Measurements from ENCODE around the gene ABCA6.
A peak's percentile ranks its signal among the peaks of the same experiment; 100 is the strongest.
"Not testable (repeated sequence)": the region's sequence is repeated elsewhere in the genome, so short reads cannot be mapped to it uniquely, and the experiment has no call there.

The ABCA6 gene

DNA sequence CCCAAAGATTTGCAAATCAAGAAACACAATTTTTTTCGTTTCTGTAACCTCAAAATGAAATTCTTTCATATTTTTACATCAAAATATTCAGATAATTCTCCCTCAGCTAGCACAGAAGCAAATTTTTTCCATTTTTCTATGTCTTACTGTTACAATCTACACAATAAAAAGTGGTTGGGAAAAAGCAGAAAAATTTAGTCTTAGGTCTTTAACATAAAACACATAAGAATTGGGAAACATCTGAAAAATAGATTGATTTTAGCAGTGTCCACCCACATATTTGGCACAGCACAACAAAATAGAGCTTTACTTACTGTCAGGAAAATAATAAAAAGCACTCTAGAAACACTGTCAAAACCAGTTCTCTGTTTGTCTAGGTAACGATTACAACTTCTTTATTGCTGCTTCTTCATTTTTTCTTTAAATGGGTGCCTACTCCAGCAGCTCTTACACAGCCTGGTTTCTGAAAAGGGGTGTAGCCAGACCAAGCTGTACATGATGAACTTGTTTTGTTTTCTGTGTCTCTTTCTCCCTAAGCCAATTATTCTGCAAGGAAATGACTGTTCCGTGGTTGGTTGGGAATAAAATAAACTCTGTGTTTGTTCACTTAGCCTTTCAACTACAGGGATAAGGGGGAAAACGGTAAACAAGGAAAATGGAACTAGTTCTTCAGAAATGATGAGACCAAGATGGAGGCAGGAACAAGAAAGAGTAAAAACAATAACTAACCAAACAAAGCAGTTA, at the start of gene ABCA6:
TSS of gene ABCA6 (minus strand) at position 465 of the 744 bp plus-strand sequence. CDS start 1,192 bp downstream, outside the sequence.
- peak; percentile 19 for DNase-seq (ENCODE audit: low read depth)

DNA sequence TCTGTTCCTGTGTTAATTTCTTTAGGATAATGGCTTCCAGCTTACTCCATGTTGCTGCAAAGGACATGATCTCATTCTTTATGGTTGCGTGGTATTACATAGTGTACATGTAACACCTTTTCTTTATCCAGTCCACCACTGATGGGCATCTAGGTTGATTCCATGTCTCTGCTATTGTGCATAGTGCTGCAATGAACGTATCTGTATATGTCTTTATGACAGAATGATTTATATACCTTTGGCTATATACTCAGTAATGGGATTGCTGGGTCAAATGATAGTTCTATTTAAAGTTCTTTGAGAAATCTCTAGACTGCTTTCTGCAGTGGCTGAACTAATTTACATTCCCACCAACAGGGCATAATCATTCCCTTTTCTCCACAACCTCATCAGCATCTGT, 47.1 kb upstream of the ABCA6 start:
- no peak for DNase-seq (ENCODE audit: low read depth)

DNA sequence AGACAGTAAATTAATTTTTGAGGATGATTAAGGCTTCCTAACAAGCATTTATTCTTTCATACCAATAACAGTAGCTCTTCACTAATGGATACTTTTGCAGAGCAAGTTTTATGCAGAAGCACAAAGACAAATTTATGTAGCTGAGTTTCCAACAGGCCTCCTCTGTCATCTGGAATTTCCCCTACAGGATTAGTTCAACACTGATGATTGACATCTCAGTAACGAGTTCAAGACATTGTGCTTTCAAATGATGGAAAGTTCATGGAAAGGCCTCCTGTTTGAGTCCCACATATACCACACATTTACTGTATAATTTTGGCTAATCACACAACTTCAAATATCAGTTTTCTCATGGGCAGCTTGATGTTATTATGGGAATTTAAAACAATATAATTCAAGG, 46.4 kb upstream of the ABCA6 start:
- no peak for DNase-seq (ENCODE audit: low read depth)

DNA sequence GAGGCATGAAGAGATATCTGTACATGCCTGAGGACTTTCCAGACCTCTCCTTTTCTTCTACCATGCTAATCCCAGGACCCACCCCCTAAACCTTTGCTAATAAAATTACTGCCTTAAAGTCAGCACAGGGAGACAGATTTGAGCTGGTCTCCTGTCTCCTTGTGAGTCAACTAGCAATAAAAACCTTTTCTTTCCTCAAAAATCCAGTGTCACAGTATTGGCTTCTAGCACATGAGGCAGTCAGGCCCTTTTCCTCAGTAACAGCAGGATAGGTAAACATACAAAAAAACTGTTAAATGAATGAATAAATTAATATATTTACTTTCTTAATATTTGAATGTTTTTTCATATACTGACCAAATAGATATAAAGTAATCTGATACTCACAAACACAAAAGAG, 45.6 kb upstream of the ABCA6 start:
- DNase-seq (ENCODE audit: low read depth), result no peak

DNA sequence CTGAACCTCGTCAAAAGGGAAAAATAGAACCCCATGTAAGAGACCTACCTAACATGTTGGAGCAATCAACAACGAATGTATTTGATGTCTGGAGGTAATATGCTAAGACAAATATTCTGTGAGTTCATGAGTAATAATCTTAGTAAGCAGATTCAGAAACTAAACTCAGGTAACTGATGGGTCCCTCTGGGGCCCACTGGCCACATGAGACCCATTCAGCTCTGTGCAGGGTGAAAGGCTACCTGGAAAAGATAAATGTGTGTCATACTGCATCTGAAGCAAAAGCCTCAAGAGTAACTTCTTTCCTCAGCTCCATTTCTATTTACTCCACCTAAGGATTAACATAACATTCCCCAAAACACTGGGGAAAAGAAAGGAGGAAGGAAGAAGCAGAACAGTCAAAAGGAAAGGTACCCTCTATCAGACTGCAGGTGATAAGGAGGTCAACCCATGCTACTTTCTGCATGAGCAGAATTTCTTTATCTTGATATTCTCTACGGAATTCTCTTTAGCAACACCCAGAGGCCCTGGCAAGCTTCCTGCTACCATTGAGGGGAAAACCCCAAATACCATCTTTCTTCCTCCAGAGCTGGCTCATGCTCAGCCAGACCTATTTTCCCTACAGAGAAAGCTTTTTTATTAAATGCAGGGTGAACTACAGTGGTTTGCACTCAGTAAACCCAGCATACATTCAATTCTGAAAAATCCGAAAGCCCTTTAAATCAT, 37.7 kb upstream of the ABCA6 start:
- DNase-seq (ENCODE audit: low read depth), result peak; percentile 8

GRCh38 chr17:69176457-69176795, 34.7 kb upstream of the ABCA6 start:
- DNase-seq (ENCODE audit: low read depth), result no peak

- DNase-seq (ENCODE audit: low read depth), result peak; percentile 63
Observed at GRCh38 chr17:69175625-69176456, 34.1 kb upstream of the ABCA6 start.

DNA sequence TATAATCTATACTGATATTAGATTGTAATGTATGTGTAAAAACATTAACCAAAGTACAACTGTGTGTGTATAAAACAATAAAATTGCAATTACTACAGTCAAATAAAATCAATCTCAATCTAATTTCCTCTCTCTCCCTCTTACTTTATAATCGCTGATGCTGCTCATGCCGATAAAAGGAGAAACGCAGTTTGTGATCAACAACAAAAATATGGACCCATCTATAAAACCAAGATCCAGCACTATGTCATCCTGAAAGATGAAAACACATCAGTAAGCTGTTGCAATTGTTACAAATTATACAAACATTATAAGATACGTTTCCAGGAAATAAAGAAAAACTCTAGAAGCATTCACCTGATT, 33.5 kb upstream of the ABCA6 start:
- no peak for DNase-seq (ENCODE audit: low read depth)

GRCh38 chr17:69173118-69173517, 31.4 kb upstream of the ABCA6 start:
- no peak for DNase-seq (ENCODE audit: low read depth)

DNA sequence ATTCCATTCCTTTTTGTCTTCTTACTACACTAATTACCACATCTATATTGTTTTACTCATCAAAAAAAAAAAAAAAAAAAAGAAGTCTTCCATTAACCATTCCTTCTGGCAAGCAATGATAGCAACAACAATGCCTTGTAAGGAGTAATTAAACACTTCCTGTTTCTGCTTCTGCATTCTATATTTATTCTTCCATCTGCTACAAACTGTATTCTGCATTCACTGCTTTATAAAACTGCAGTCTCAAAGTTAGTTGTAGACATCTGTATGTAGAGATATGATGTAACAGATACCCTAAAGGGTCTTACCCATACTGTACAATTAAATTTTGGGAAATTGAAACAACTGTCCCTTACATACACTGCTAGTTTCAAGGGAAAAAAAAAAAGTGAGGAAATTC, 28.7 kb upstream of the ABCA6 start:
- DNase-seq (ENCODE audit: low read depth), result no peak

- not testable (repeated sequence) for DNase-seq (ENCODE audit: low read depth)
Observed at GRCh38 chr17:69168642-69169041, 26.9 kb upstream of the ABCA6 start.

- DNase-seq (ENCODE audit: low read depth), result no peak
Observed at GRCh38 chr17:69166957-69167356, 25.3 kb upstream of the ABCA6 start.

DNA sequence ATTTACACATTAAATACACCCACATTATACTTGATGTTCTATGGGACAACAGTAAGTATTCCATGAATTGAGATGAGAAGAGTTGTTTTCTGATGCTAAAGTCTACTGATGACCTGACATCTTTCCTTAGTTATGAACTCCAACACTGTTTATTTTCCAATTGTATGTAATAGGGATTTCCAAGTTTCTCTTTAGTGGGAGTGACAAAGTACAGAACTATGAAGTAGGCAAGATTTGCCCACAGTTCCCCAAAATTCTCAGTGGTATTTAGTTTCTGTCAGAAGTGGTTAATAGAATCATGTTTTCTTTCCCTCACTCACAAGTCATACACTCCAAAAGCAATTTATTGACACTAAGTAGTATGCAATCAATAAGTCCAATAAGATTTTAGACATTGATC, 22.5 kb upstream of the ABCA6 start:
- DNase-seq (ENCODE audit: low read depth), result no peak

DNA sequence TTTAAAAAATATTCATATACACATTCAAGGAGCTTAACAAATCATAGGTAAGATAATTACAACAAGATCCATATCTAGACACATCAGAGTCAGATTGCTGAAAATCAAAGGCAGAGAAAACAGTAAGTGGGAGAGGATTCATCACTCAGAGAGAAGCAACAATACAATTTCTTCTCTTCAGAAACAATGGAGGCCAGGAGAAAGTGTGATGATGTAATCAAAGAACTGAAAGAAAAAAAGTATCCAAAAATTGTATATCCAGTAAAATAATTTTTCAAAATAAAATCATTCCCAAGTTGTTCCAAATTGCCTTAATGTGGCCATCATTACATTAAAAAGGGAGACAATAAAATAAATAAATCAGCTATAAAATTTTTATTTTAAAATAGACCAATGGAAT, 17.7 kb upstream of the ABCA6 start:
- DNase-seq (ENCODE audit: low read depth), result no peak

DNA sequence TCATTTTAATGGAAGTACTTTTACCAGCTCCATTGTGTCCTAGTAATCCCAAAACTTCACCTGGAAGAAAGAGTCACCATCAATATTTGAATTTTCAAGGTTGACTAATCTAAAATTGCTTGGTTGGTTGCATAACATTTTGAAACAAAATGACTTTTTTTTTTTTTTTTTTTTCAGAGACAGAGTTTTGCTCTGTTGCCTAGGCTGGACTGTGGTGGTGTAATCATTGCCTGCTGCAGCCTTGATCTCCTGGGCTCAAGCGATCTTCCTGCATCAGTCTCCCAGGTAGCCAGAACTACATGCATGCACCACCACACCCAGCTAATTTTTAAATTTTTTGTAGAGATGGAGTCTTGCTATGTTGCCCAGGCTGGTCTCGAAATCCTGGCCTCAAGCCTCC, 12.6 kb upstream of the ABCA6 start:
- DNase-seq (ENCODE audit: low read depth), result no peak

GRCh38 chr17:69150333-69150732, 8.6 kb upstream of the ABCA6 start:
- DNase-seq (ENCODE audit: low read depth), result no peak

DNA sequence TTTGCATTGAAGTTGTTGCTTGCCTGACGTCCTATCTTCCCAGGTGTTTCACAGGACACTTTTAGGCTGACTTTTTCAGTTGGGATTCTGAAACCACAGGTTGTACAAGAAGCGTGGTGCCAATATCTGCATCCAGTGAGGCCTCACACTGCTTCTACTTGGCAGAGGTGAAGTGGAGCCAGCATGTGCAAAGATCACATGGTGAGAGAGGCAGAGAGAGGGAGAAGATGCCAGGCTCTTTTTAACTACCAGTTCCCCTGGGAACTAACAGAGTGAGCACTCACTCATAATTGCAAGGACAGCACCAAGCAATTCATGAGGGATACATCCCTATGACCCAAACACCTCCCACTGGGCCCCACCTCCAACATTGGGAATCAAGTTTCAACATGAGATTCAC, 5.8 kb upstream of the ABCA6 start:
- DNase-seq (ENCODE audit: low read depth), result no peak

GRCh38 chr17:69144331-69145255, 2.9 kb upstream of the ABCA6 start:
- no peak for DNase-seq (ENCODE audit: low read depth)

- DNase-seq (ENCODE audit: low read depth), result no peak
Observed at GRCh38 chr17:69143683-69144231, 2.1 kb upstream of the ABCA6 start.

GRCh38 chr17:69143151-69143550, 1.5 kb upstream of the ABCA6 start:
- DNase-seq (ENCODE audit: low read depth), result no peak

DNA sequence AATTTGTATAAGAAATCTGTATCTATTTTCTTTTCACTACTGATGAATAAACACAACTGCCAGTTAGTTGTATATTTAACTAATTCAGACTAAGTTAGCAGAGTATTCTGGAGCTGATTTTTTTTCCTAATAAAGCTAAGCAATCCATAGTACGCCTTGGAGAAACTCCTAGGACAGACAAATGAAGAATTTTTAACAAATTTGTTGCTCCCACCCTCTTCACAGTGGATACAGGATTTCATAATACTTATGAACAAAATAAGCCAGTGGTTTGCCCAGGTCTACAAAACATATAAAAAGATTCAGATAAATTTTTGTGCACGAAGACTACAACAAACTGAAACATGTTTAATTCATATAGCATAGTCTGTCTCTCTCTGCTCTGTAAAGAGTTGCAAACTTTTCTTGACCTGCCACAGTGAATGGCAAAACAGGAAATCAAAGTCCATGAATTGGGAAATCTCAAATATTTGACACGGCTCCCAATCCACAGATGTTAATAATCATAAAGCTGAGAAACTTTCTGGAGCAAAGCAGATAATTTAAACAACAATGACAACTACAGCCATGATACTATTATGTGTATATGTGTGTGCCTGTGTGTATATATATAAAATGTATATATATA, 594 bp upstream of the ABCA6 start:
- DNase-seq (ENCODE audit: low read depth), result peak; percentile 53

Data from HS-5 (cell line).